HG03432 (cell line): Measurements from ENCODE around the gene MPRIP.
"Not testable (repeated sequence)": the region's sequence is repeated elsewhere in the genome, so short reads cannot be mapped to it uniquely, and the experiment has no call there.

ENCODE experiments used
- ATAC-seq: cut with Tn5 transposase; IDR thresholded peaks from one replicate; pipeline ENCODE4 v1.9.1; 2021; ENCODE audit warnings: mild to moderate bottlenecking, moderate library complexity; ENCODE audit not compliant: unreplicated experiment

Gene MPRIP

GRCh38 chr17:17042384-17042736 lies at the start of gene MPRIP:
MPRIP (plus strand) TSS chr17:17042457; CDS start chr17:17042849, 392 bp downstream.
- no peak for ATAC-seq

GRCh38 chr17:16994631-16995030 lies 47.6 kb upstream of the MPRIP start:
- no peak for ATAC-seq

- no peak for ATAC-seq
Observed at GRCh38 chr17:16995930-16996329, 46.3 kb upstream of the MPRIP start.

GRCh38 chr17:16996726-16997125 lies 45.5 kb upstream of the MPRIP start:
- not testable (repeated sequence) for ATAC-seq

- ATAC-seq: no peak
Observed at GRCh38 chr17:16997514-16998429, 44.5 kb upstream of the MPRIP start.

- no peak for ATAC-seq
Observed at GRCh38 chr17:16999931-17000625, 42.2 kb upstream of the MPRIP start.

GRCh38 chr17:17001076-17001777 lies 41.0 kb upstream of the MPRIP start:
- ATAC-seq: no peak

GRCh38 chr17:17001874-17002520 lies 40.3 kb upstream of the MPRIP start:
- peak; percentile 67 for ATAC-seq

- ATAC-seq: not testable (repeated sequence)
Observed at GRCh38 chr17:17002731-17003715, 39.2 kb upstream of the MPRIP start.

GRCh38 chr17:17004251-17004996 lies 37.8 kb upstream of the MPRIP start:
- ATAC-seq: no peak

GRCh38 chr17:17004997-17005614 lies 37.2 kb upstream of the MPRIP start:
- not testable (repeated sequence) for ATAC-seq

GRCh38 chr17:17007891-17008290 lies 34.4 kb upstream of the MPRIP start:
- ATAC-seq: not testable (repeated sequence)

GRCh38 chr17:17008621-17009397 lies 33.4 kb upstream of the MPRIP start:
- not testable (repeated sequence) for ATAC-seq

GRCh38 chr17:17009972-17010371 lies 32.3 kb upstream of the MPRIP start:
- not testable (repeated sequence) for ATAC-seq

GRCh38 chr17:17010545-17011034 lies 31.7 kb upstream of the MPRIP start:
- not testable (repeated sequence) for ATAC-seq

GRCh38 chr17:17011043-17011907 lies 31.0 kb upstream of the MPRIP start:
- ATAC-seq: not testable (repeated sequence)
